Activated naive CD8-positive, alpha-beta T cell treated with anti-CD3 and anti-CD28 coated beads for 36 hours (primary cell): ENCODE data around the gene ODAD3. TPM values are rescaled to one million over a fixed set of nuclear protein-coding genes. Genes with fewer than 3 reads are reported as not detected.
A peak's percentile ranks its signal among the peaks of the same experiment; 100 is the strongest.
"Not testable (repeated sequence)": the region's sequence is repeated elsewhere in the genome, so short reads cannot be mapped to it uniquely, and the experiment has no call there.

ENCODE experiments used
- DNase-seq: peaks from one replicate; pipeline ENCODE4 v3.0.0; 2021
- H3K27ac Mint-ChIP-seq: one replicate; pipeline ENCODE4 v1.8.0; 2022; ENCODE audit warnings: mild to moderate bottlenecking, moderate library complexity, mixed read lengths
- H3K27me3 Mint-ChIP-seq: one replicate; pipeline ENCODE4 v1.8.0; 2022; ENCODE audit warnings: mild to moderate bottlenecking, mixed read lengths
- H3K36me3 Mint-ChIP-seq: one replicate; pipeline ENCODE4 v1.8.0; 2021; ENCODE audit warnings: mild to moderate bottlenecking, mixed read lengths
- H3K4me1 Mint-ChIP-seq: one replicate; pipeline ENCODE4 v1.8.0; 2021; ENCODE audit warnings: mixed read lengths
- H3K4me3 Mint-ChIP-seq: one replicate; pipeline ENCODE4 v1.8.0; 2022; ENCODE audit warnings: mild to moderate bottlenecking, moderate library complexity, mixed read lengths
- H3K9me3 Mint-ChIP-seq: one replicate; pipeline ENCODE4 v1.8.0; 2022; ENCODE audit warnings: mixed read lengths
- total RNA-seq, 2 experiments: library from RNA; stranded (reverse); gene quantifications; one replicate each; pipeline ENCODE4 v1.2.3, GENCODE V29; 2021

ODAD3 gene
- total RNA-seq, 2 experiments from 2014 or later = 0.27 to 0.32 TPM

GRCh38 chr19:11382898-11383705 lies 51.8 kb downstream of the ODAD3 start:
- peak; percentile 57 for DNase-seq
- Mint-ChIP-seq H3K4me1 (peaks cover 29% of the 10 kb centered on the region), H3K27me3 (peaks cover 33% of the 10 kb centered on the region), H3K4me3 (peak overlapping the region; percentile 56), H3K27ac (peak overlapping the region; percentile 45), H3K9me3 (no peaks in the 10 kb centered on the region), H3K36me3 (peaks cover 9% of the 10 kb centered on the region)

- H3K27ac Mint-ChIP-seq = peak overlapping the region; percentile 91
- H3K4me1 Mint-ChIP-seq = peaks cover 34% of the 10 kb centered on the region
- H3K27me3 Mint-ChIP-seq = peaks cover 33% of the 10 kb centered on the region
- peaks cover 19% of the 10 kb centered on the region for H3K36me3 Mint-ChIP-seq
- H3K4me3 Mint-ChIP-seq = peak overlapping the region; percentile 93
- H3K9me3 Mint-ChIP-seq = no peaks in the 10 kb centered on the region
- DNase-seq = peak; percentile 97
These were observed 54.0 kb downstream of the ODAD3 start for GRCh38 chr19:11380653-11381537.

- H3K36me3 Mint-ChIP-seq = peaks cover 24% of the 10 kb centered on the region
- peaks cover 34% of the 10 kb centered on the region for H3K4me1 Mint-ChIP-seq
- no peaks in the 10 kb centered on the region for H3K9me3 Mint-ChIP-seq
These were observed 55.0 kb downstream of the ODAD3 start for GRCh38 chr19:11379857-11380350.

GRCh38 chr19:11379269-11379845 lies 55.6 kb downstream of the ODAD3 start:
- not testable (repeated sequence) for DNase-seq, H3K4me3 Mint-ChIP-seq, H3K9me3 Mint-ChIP-seq, H3K27ac Mint-ChIP-seq
- Mint-ChIP-seq H3K36me3 (peaks cover 24% of the 10 kb centered on the region), H3K4me1 (peaks cover 34% of the 10 kb centered on the region), H3K27me3 (peaks cover 27% of the 10 kb centered on the region)

More at GRCh38 chr19:11379857-11380350, 55.0 kb downstream of the ODAD3 start:
- Mint-ChIP-seq H3K27ac (peak overlapping the region; percentile 91), H3K27me3 (peaks cover 33% of the 10 kb centered on the region), H3K4me3 (peak overlapping the region; percentile 93)
- no peak for DNase-seq

GRCh38 chr19:11378319-11379189 lies 56.4 kb downstream of the ODAD3 start:
- peaks cover 25% of the 10 kb centered on the region for H3K27me3 Mint-ChIP-seq
- H3K27ac Mint-ChIP-seq = no peak overlapping the region
- no peak overlapping the region for H3K4me3 Mint-ChIP-seq
- peak; percentile 22 for DNase-seq
- peaks cover 34% of the 10 kb centered on the region for H3K4me1 Mint-ChIP-seq
- peaks cover 24% of the 10 kb centered on the region for H3K36me3 Mint-ChIP-seq
- H3K9me3 Mint-ChIP-seq = no peaks in the 10 kb centered on the region

GRCh38 chr19:11377756-11378155 lies 57.2 kb downstream of the ODAD3 start:
- H3K36me3 Mint-ChIP-seq = peaks cover 24% of the 10 kb centered on the region
- H3K27me3 Mint-ChIP-seq = peaks cover 17% of the 10 kb centered on the region
- no peak overlapping the region for H3K27ac Mint-ChIP-seq
- no peak overlapping the region for H3K4me3 Mint-ChIP-seq
- H3K4me1 Mint-ChIP-seq = peaks cover 33% of the 10 kb centered on the region
- no peaks in the 10 kb centered on the region for H3K9me3 Mint-ChIP-seq
- no peak for DNase-seq

GRCh38 chr19:11377237-11377636 lies 57.7 kb downstream of the ODAD3 start:
- peaks cover 31% of the 10 kb centered on the region for H3K4me1 Mint-ChIP-seq
- peak; percentile 22 for DNase-seq
- no peaks in the 10 kb centered on the region for H3K9me3 Mint-ChIP-seq
- peaks cover 12% of the 10 kb centered on the region for H3K27me3 Mint-ChIP-seq
- peak overlapping the region; percentile 52 for H3K4me3 Mint-ChIP-seq
- peaks cover 24% of the 10 kb centered on the region for H3K36me3 Mint-ChIP-seq
- H3K27ac Mint-ChIP-seq = peak overlapping the region; percentile 89

GRCh38 chr19:11375143-11375948 lies 59.6 kb downstream of the ODAD3 start:
- H3K9me3 Mint-ChIP-seq = no peaks in the 10 kb centered on the region
- no peaks in the 10 kb centered on the region for H3K27me3 Mint-ChIP-seq
- H3K27ac Mint-ChIP-seq = no peak overlapping the region
- peaks cover 19% of the 10 kb centered on the region for H3K4me1 Mint-ChIP-seq
- H3K36me3 Mint-ChIP-seq = peaks cover 28% of the 10 kb centered on the region
- peak; percentile 80 for DNase-seq
- H3K4me3 Mint-ChIP-seq = no peak overlapping the region

- Mint-ChIP-seq H3K27me3 (no peaks in the 10 kb centered on the region), H3K36me3 (peaks cover 26% of the 10 kb centered on the region), H3K4me3 (no peak within 1 kb of the TSS), H3K4me1 (peaks cover 15% of the 10 kb centered on the region), H3K27ac (no peak within 1 kb of the TSS), H3K9me3 (no peaks in the 10 kb centered on the region)
- DNase-seq = peak; percentile 97
These were observed 60.3 kb downstream of the ODAD3 start, which contains the start of gene SWSAP1 for GRCh38 chr19:11374433-11375142. TSS of gene SWSAP1 (plus strand) at chr19:11374666. CDS start at chr19:11374681, 15 bp downstream.

- Mint-ChIP-seq H3K4me3 (no peak overlapping the region), H3K27ac (no peak overlapping the region), H3K9me3 (no peaks in the 10 kb centered on the region), H3K27me3 (no peaks in the 10 kb centered on the region), H3K36me3 (peaks cover 32% of the 10 kb centered on the region), H3K4me1 (peaks cover 15% of the 10 kb centered on the region)
- no peak for DNase-seq
These were observed 61.0 kb downstream of the ODAD3 start for GRCh38 chr19:11373885-11374432.

- peaks cover 10% of the 10 kb centered on the region for H3K4me1 Mint-ChIP-seq
- no peak overlapping the region for H3K27ac Mint-ChIP-seq
- H3K9me3 Mint-ChIP-seq = no peaks in the 10 kb centered on the region
- DNase-seq = no peak
- H3K27me3 Mint-ChIP-seq = no peaks in the 10 kb centered on the region
- H3K4me3 Mint-ChIP-seq = peak overlapping the region; percentile 8
- H3K36me3 Mint-ChIP-seq = peaks cover 27% of the 10 kb centered on the region
These were observed 61.6 kb downstream of the ODAD3 start for GRCh38 chr19:11373166-11373884.

- no peaks in the 10 kb centered on the region for H3K9me3 Mint-ChIP-seq
- H3K4me3 Mint-ChIP-seq = no peak overlapping the region
- no peaks in the 10 kb centered on the region for H3K4me1 Mint-ChIP-seq
- DNase-seq = no peak
- H3K36me3 Mint-ChIP-seq = peaks cover 14% of the 10 kb centered on the region
- no peak overlapping the region for H3K27ac Mint-ChIP-seq
- H3K27me3 Mint-ChIP-seq = no peaks in the 10 kb centered on the region
These were observed 64.2 kb downstream of the ODAD3 start for GRCh38 chr19:11370744-11371143.
